ENCODE data around the gene ABL1.

Gene ABL1

GRCh38 chr9:130824643-130825350 lies 10.3 kb upstream of the ABL1 start:
- no peak for DNase-seq (ENCODE audit: low read depth in 4 of 4, low spot score in 1 of 4)

- no peak for DNase-seq (ENCODE audit: low read depth in 4 of 4, low spot score in 1 of 4)
Observed at GRCh38 chr9:130825351-130825651, 9.8 kb upstream of the ABL1 start.

GRCh38 chr9:130825809-130826208 lies 9.2 kb upstream of the ABL1 start:
- no peak for DNase-seq (ENCODE audit: low read depth in 4 of 4, low spot score in 1 of 4)

DNA sequence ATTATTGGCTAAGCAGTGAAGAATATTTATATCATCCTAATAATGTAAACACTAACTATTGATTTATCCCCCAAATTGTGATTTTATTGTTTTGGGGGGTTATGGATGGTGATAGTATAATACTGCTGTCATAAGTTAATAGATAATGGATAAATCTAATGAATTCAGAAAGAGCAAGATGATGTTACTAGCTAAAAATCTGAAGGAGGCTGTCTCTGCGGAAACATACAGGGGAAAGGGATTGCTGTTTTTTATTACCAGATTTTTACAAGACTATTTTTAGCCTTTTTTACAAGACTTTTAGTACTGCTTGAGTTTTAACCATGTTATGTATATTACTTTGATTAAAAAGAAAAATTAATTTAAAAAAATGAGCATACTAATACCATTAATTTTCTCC lies 5.3 kb upstream of the ABL1 start:
- DNase-seq (ENCODE audit: low read depth in 4 of 4, low spot score in 1 of 4): no peak

DNA sequence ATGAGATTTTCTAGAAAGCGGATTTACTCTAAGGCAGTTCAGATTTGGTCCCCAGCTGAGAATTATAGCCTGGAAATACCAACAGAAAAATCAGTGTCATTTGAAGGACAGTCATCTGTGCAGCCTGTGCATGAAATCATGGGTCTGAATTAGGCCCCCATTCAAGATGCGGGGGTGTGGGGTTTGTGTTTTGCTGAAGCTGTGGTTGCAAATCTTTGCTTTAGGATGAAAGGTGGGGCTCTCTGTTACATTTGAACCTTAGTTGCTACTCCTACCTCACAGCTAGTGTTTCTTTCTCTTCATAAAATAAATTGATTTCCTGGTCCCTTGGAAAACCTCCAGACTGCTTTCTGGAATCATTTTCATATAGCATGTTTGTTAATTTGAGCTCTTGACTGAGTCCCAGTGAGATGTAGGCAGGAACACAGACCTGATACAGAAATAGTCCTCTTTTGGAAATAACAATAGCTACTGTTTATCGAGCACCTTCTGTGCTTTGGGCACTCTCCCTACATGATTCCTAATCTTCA lies 4.8 kb upstream of the ABL1 start:
- no peak for DNase-seq (ENCODE audit: low read depth in 4 of 4, low spot score in 1 of 4)

GRCh38 chr9:130831077-130831476 lies 4.0 kb upstream of the ABL1 start:
- no peak for DNase-seq (ENCODE audit: low read depth in 4 of 4, low spot score in 1 of 4)

DNA sequence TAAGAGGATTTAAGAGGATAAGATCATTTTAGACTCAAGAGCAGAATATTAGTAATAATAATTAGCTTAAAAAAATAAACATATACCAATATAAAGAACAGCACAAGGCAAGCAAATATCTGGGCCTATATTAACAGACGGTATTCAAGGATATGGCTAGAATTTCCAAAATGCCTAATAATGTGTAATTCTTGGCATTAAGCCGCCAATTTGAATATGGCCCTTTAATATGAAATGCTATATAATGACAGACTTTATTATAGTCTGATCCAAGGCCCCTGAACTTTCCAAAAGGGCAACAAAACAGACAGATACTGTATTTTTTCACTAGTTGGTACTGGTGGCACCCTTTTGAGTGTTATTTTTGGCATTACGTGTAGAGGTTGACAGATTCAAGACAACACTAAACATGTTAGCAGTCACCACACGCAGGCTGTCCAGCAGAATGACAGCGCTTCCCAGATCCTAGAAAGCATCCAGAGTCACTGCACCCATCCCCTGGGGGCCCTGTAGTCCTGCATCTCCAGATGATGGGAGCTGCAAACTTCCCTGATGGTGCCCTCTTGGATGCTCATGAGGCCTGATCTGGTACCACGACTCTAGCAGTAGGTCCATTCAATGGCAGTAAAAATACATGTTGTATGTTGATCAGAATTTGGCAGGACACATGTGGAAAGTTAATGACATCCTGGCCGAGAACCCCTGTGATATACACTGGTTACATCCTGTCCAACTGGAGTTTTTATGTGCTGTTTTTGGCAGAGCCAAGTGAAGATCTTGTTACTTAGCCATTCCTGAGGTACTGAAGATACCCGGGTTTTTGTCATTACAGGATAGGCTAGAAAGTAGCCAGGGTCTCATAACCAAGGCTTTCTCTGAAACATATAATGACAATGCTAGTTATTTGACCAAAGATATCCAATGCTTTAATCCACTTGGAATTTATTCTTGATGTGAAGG lies 1.7 kb upstream of the ABL1 start:
- DNase-seq (ENCODE audit: low read depth in 4 of 4, low spot score in 1 of 4): no peak

DNA sequence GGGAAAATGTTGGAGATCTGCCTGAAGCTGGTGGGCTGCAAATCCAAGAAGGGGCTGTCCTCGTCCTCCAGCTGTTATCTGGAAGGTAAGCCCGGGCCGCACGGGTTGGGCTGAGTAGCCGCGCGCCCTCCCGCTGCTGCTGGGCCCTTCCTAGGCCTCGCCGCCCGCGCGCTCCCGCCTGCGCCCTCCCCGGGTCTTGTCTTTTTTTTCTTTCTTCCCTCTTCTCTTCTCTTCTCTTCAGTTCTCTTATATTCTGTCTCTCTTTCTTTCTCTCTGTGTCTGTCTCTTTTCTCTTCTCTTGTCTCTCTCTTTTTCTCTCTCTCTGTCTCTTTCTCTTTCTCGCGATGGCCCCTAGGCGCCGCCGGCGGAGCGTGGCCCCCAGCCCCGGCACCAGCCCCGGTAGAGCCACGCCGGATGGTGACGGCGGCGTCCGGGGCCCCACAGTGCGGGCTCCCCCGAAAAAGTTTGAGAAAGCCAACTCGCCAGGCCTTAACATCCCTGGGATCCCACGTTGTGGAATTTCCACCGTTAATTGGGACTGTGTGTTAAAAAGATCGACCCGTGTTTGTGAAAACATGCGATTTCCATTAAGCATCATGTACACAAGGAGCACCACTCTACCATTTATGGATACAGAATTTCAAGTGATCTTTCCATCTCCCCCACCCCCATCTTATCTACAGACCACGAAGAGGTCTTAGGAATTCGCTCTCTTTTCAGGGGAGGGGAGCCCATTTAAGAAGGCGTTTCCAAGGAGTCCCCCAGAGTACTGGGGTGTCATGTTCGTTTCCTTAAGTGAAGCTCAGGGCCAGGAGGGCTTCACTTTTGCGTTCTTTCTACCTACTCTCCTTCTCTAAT lies 616 bp downstream of the ABL1 start:
- peak in 3 of 4 experiments; percentile 4 to 22 (median 16) for DNase-seq (ENCODE audit: low read depth in 4 of 4, low spot score in 1 of 4)

- no peak for DNase-seq (ENCODE audit: low read depth in 4 of 4, low spot score in 1 of 4)
Observed at GRCh38 chr9:130837002-130837511, 2.0 kb downstream of the ABL1 start.

DNA sequence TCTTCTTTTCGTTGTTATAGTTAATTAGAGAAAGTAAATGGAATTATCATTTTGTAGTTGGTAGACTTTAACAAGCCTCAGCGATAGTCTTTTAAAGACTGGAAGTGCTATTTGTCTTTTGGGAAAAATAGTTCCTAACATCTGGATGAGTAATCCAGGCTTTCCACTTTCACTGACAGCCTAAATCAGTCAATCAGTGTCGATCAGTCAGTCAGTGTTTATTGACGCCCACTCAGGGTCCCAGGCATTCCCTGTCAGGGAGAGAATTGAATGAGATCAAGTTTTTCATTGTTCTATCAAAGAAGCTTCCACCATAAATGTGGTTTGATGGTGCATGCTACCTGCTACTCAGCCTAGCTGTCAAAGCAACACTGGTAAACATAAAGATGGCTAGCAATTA lies 2.6 kb downstream of the ABL1 start:
- no peak for DNase-seq (ENCODE audit: low read depth in 4 of 4, low spot score in 1 of 4)

- no peak for DNase-seq (ENCODE audit: low read depth in 4 of 4, low spot score in 1 of 4)
Observed at GRCh38 chr9:130839132-130840111, 4.4 kb downstream of the ABL1 start.

- no peak for DNase-seq (ENCODE audit: low read depth in 4 of 4, low spot score in 1 of 4)
Observed at GRCh38 chr9:130842545-130842944, 7.5 kb downstream of the ABL1 start.

GRCh38 chr9:130843049-130843908 lies 8.2 kb downstream of the ABL1 start:
- DNase-seq (ENCODE audit: low read depth in 4 of 4, low spot score in 1 of 4): no peak

- no peak for DNase-seq (ENCODE audit: low read depth in 4 of 4, low spot score in 1 of 4)
Observed at GRCh38 chr9:130844044-130844451, 9.0 kb downstream of the ABL1 start.

DNA sequence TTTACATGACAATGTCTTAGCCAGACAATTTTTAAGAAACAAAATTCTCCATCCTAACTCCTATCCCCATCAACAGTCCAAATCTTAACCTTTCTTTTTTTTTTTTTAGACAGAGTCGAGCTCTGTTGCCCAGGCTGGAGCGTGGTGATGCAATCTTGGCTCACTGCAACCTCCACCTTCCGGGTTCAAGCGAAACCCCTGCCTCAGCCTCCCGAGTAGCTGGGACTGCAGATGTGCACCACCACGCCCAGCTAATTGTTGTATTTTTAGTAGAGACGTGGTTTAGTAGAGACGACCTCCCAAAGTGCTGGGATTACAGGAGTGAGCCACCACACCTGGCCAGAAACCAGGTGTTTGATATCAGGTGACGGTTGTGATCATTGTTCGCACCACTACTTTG lies 10.2 kb downstream of the ABL1 start:
- DNase-seq (ENCODE audit: low read depth in 4 of 4, low spot score in 1 of 4): no peak

DNA sequence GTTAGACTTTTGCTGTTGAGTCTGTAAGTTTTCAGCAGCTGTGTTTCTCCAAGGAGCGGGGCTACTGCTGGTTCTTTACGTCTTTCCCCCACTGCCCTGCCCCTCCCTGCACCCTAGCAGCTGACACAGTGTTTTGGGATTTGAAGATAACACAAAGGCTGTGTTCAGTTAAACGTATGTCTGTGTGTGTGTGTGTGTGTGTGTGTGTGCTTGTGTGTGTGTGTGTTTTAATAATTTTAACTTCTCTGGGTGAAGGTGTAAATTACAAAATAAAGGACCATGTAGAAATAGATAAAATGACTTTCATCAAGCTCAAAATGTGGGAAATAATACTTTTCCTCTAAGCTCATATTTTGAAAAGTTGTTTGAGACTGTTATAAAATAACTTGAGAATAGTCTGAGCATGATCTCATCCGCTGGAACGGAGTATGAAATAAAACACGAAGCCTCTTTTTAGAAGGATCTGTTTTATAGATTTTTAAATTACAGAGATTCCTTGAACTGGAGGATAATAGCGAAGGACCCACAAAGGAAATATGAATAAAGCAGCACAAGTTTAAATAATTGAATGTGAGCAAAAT lies 10.9 kb downstream of the ABL1 start:
- no peak for DNase-seq (ENCODE audit: low read depth in 4 of 4, low spot score in 1 of 4)

GRCh38 chr9:130846487-130847305 lies 11.6 kb downstream of the ABL1 start:
- no peak for DNase-seq (ENCODE audit: low read depth in 4 of 4, low spot score in 1 of 4)

Data from stimulated activated CD4-positive, alpha-beta T cell treated with anti-CD3 and anti-CD28 coated beads, Interleukin-1b, Interleukin-23, amount 100 ng/mL, for 24 hours (primary cell).